Esophagus mucosa (tissue), 1 donor: ENCODE measurements around the gene ARHGAP20. TPM values are rescaled to one million over a fixed set of nuclear protein-coding genes. Genes with fewer than 3 reads are reported as not detected.

ENCODE experiments used
- ATAC-seq: fragments of 200-7000 bp; cut with Tn5 transposase; one replicate; pipeline ENCODE4 v1.9.1; 2020
- total RNA-seq: library from RNA; stranded (reverse); gene quantifications from one replicate; pipeline ENCODE4 v1.2.4, GENCODE V29; 2023
- donor health status: DM: yes; HTN: yes; CAD: no.

Gene ARHGAP20
- total RNA-seq, 1 donor from 2014 or later, result 2.6 TPM

- no peak for ATAC-seq
Observed at GRCh38 chr11:110527146-110527545, 185.1 kb downstream of the ARHGAP20 start.
